WTC11 (cell line): ENCODE data around the gene UCHL3. TPM values are rescaled to one million over a fixed set of nuclear protein-coding genes. Genes with fewer than 3 reads are reported as not detected.

Source experiments
- ATAC-seq: fragments of 200-7000 bp; cut with Tn5 transposase; 2 replicates; pipeline ENCODE4 v1.10.0; 2021; ENCODE audit warnings: mild to moderate bottlenecking, moderate library complexity
- CTCF ChIA-PET: fragments of 300-600 bp; sonication (Branson Sonifier 250); formaldehyde crosslinking; loops from one replicate; lab custom pipeline; 2021; ENCODE audit warnings: antibody characterized with exemption; lab: Charles Lee
- POLR2A ChIA-PET: fragments of 350-600 bp; sonication (Branson Sonifier 250); formaldehyde crosslinking; loops from one replicate; lab custom pipeline; 2021; ENCODE audit warnings: antibody characterized with exemption; lab: Charles Lee
- DNase-seq: peaks from one replicate; pipeline ENCODE4 v3.0.0; 2021; ENCODE audit warnings: low spot score
- H3K27ac Mint-ChIP-seq: 2 replicates; pipeline ENCODE4 v1.8.0; 2021; ENCODE audit warnings: mixed read lengths
- H3K27me3 Mint-ChIP-seq: 2 replicates; pipeline ENCODE4 v1.8.0; 2021; ENCODE audit warnings: low read depth, mild to moderate bottlenecking, moderate library complexity, mixed read lengths
- H3K36me3 Mint-ChIP-seq: 2 replicates; pipeline ENCODE4 v1.8.0; 2021; ENCODE audit warnings: mixed read lengths
- H3K4me1 Mint-ChIP-seq: 2 replicates; pipeline ENCODE4 v1.8.0; 2022; ENCODE audit warnings: mixed read lengths
- H3K4me3 Mint-ChIP-seq: 2 replicates; pipeline ENCODE4 v1.8.0; 2021; ENCODE audit warnings: mild to moderate bottlenecking, moderate library complexity, mixed read lengths
- H3K9me3 Mint-ChIP-seq: 2 replicates; pipeline ENCODE4 v1.8.0; 2021; ENCODE audit warnings: mixed read lengths
- AR ChIP-seq: fragments of 250-450 bp; sonication (Bioruptor Pico); IDR thresholded peaks from 2 replicates; pipeline ENCODE4 v1.9.0; 2021; ENCODE audit warnings: mild to moderate bottlenecking
- CBFB ChIP-seq: sonication (generic); formaldehyde crosslinking; IDR thresholded peaks from 2 replicates; pipeline ENCODE4 v1.8.1; 2022; ENCODE audit warnings: mild to moderate bottlenecking, low read depth, missing genetic modification reagents
- ERG ChIP-seq: fragments of 250-450 bp; sonication (Bioruptor Pico); IDR thresholded peaks from 2 replicates; pipeline ENCODE4 v1.8.0; 2021; ENCODE audit warnings: mild to moderate bottlenecking
- FOXK1 ChIP-seq: sonication (generic); formaldehyde crosslinking; IDR thresholded peaks from 2 replicates; pipeline ENCODE4 v1.8.0; 2022; ENCODE audit warnings: mild to moderate bottlenecking, moderate library complexity, missing genetic modification reagents
- FOXP4 ChIP-seq: sonication (generic); formaldehyde crosslinking; IDR thresholded peaks from 2 replicates; pipeline ENCODE4 v1.8.0; 2022; ENCODE audit warnings: mild to moderate bottlenecking, missing genetic modification reagents
- GABPB1 ChIP-seq: sonication (generic); formaldehyde crosslinking; IDR thresholded peaks from 2 replicates; pipeline ENCODE4 v1.8.1; 2023; ENCODE audit warnings: mild to moderate bottlenecking, missing genetic modification reagents
- JUN ChIP-seq: sonication (generic); formaldehyde crosslinking; IDR thresholded peaks from 2 replicates; pipeline ENCODE4 v1.8.0; 2023; ENCODE audit warnings: mild to moderate bottlenecking, missing genetic modification reagents
- NR3C1 ChIP-seq: sonication (generic); formaldehyde crosslinking; conservative IDR thresholded peaks from 2 replicates; pipeline ENCODE4 v1.8.1; 2023; ENCODE audit warnings: low read depth, mild to moderate bottlenecking, missing genetic modification reagents
- OVOL2 ChIP-seq: fragments of 250-450 bp; sonication (Bioruptor Pico); IDR thresholded peaks from 2 replicates; pipeline ENCODE4 v1.9.0; 2021; ENCODE audit warnings: mild to moderate bottlenecking, borderline replicate concordance
- ZNF138 ChIP-seq: sonication (generic); formaldehyde crosslinking; conservative IDR thresholded peaks from 2 replicates; pipeline ENCODE4 v1.8.1; 2022; ENCODE audit warnings: mild to moderate bottlenecking, moderate library complexity, missing genetic modification reagents
- ZNF219 ChIP-seq: sonication (generic); formaldehyde crosslinking; IDR thresholded peaks from 2 replicates; pipeline ENCODE4 v1.8.0; 2023; ENCODE audit warnings: missing genetic modification reagents, mild to moderate bottlenecking, borderline replicate concordance
- ZNF317 ChIP-seq: sonication (generic); formaldehyde crosslinking; IDR thresholded peaks from 2 replicates; pipeline ENCODE4 v1.8.1; 2023; ENCODE audit warnings: low read depth, mild to moderate bottlenecking, moderate library complexity, missing genetic modification reagents, borderline replicate concordance
- ZNF416 ChIP-seq: fragments of 250-450 bp; sonication (Bioruptor Pico); IDR thresholded peaks from 2 replicates; pipeline ENCODE4 v1.9.0; 2021; ENCODE audit warnings: mild to moderate bottlenecking, inconsistent platforms
- total RNA-seq: library from RNA; stranded (reverse); gene quantifications from 3 replicates; pipeline ENCODE4 v1.2.3, GENCODE V29; 2021
- TF ChIP-seq, protein P1 (sequence below): sonication (generic); formaldehyde crosslinking; IDR thresholded peaks from 2 replicates; pipeline ENCODE4 v1.8.0; 2022; ENCODE audit warnings: missing genetic modification reagents
- TF ChIP-seq, protein P2 (sequence below): fragments of 250-450 bp; sonication (Bioruptor Pico); IDR thresholded peaks from 2 replicates; pipeline ENCODE4 v1.9.0; 2021; ENCODE audit warnings: moderate library complexity, mild to moderate bottlenecking, inconsistent platforms, borderline replicate concordance
- TF ChIP-seq, protein P3 (sequence below): sonication (generic); formaldehyde crosslinking; IDR thresholded peaks from 2 replicates; pipeline ENCODE4 v1.8.0; 2022; ENCODE audit warnings: mild to moderate bottlenecking, missing genetic modification reagents

The UCHL3 gene
- total RNA-seq, 1 experiment from 2014 or later = 46.9 TPM

DNA sequence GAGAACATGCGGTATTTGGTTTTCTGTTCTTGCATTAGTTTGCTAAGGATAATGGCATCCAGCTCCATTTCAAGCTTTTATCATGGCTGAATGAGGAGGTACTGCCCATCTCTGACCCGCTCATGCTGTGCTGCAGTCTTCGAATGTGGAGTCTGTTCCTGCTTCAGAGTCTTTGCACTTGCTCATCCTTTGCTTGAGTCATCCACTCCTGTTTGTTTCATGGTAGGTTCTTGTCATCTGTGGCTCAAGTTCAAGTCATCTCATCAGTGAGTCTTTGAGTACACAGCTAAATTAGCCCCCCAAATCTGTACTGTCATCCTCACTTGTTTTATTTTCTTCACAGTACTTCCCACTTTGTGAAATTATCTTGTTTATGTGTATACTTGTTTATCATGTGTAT lies 5.4 kb downstream of the UCHL3 start (continued):
- TF ChIP-seq, protein P1, sequence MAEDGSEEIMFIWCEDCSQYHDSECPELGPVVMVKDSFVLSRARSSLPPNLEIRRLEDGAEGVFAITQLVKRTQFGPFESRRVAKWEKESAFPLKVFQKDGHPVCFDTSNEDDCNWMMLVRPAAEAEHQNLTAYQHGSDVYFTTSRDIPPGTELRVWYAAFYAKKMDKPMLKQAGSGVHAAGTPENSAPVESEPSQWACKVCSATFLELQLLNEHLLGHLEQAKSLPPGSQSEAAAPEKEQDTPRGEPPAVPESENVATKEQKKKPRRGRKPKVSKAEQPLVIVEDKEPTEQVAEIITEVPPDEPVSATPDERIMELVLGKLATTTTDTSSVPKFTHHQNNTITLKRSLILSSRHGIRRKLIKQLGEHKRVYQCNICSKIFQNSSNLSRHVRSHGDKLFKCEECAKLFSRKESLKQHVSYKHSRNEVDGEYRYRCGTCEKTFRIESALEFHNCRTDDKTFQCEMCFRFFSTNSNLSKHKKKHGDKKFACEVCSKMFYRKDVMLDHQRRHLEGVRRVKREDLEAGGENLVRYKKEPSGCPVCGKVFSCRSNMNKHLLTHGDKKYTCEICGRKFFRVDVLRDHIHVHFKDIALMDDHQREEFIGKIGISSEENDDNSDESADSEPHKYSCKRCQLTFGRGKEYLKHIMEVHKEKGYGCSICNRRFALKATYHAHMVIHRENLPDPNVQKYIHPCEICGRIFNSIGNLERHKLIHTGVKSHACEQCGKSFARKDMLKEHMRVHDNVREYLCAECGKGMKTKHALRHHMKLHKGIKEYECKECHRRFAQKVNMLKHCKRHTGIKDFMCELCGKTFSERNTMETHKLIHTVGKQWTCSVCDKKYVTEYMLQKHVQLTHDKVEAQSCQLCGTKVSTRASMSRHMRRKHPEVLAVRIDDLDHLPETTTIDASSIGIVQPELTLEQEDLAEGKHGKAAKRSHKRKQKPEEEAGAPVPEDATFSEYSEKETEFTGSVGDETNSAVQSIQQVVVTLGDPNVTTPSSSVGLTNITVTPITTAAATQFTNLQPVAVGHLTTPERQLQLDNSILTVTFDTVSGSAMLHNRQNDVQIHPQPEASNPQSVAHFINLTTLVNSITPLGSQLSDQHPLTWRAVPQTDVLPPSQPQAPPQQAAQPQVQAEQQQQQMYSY (CRISPR knock-in tag) = no peak
- TF ChIP-seq FOXP4 (CRISPR knock-in tag) = no peak
- no peak for TF ChIP-seq CBFB (CRISPR knock-in tag)
- no peak for TF ChIP-seq OVOL2 (CRISPR knock-in tag)
- TF ChIP-seq NR3C1 (CRISPR knock-in tag) = no peak
- TF ChIP-seq ERG = no peak
- no peak for TF ChIP-seq ZNF317 (CRISPR knock-in tag)
- TF ChIP-seq, protein P2, sequence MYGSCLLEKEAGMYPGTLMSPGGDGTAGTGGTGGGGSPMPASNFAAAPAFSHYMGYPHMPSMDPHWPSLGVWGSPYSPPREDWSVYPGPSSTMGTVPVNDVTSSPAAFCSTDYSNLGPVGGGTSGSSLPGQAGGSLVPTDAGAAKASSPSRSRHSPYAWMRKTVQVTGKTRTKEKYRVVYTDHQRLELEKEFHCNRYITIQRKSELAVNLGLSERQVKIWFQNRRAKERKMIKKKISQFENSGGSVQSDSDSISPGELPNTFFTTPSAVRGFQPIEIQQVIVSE = no peak
- no peak for TF ChIP-seq ZNF138 (CRISPR knock-in tag)
- TF ChIP-seq JUN (CRISPR knock-in tag) = no peak
- TF ChIP-seq ZNF416 (CRISPR knock-in tag) = no peak
- no peak for TF ChIP-seq ZNF219 (CRISPR knock-in tag)

- Mint-ChIP-seq H3K4me3 (no peak overlapping the region), H3K4me1 (peaks cover 5% of the 10 kb centered on the region), H3K36me3 (peaks cover 11% of the 10 kb centered on the region), H3K27ac (no peak overlapping the region), H3K27me3 (no peaks in the 10 kb centered on the region), H3K9me3 (no peaks in the 10 kb centered on the region)
- TF ChIP-seq GABPB1 (CRISPR knock-in tag) (no peak), FOXK1 (no peak), AR (CRISPR knock-in tag) (no peak)
- TF ChIP-seq, protein P3, sequence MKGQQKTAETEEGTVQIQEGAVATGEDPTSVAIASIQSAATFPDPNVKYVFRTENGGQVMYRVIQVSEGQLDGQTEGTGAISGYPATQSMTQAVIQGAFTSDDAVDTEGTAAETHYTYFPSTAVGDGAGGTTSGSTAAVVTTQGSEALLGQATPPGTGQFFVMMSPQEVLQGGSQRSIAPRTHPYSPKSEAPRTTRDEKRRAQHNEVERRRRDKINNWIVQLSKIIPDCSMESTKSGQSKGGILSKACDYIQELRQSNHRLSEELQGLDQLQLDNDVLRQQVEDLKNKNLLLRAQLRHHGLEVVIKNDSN (CRISPR knock-in tag) = no peak
- CTCF ChIA-PET = no interaction called here
- POLR2A ChIA-PET = no interaction called here
- ATAC-seq = no peak
- DNase-seq = no peak
These were observed 6.2 kb downstream of the UCHL3 start for GRCh38 chr13:75555836-75556235.
